HL-60 (cell line): Measurements from ENCODE around the gene TMEM252.
A peak's percentile ranks its signal among the peaks of the same experiment; 100 is the strongest.

Source experiments
- DNase-seq, 2 experiments: peaks; one replicate each; pipeline ENCODE4 v3.0.0-alpha.2; 2010 to 2020; ENCODE audit warnings: low read depth in 1 of 2, low spot score in 1 of 2
- H3K27ac ChIP-seq: fragments of 250-450 bp; sonication (Bioruptor Pico); replicated peaks from 2 replicates; pipeline ENCODE4 v1.5.1; 2020; ENCODE audit warnings: mild to moderate bottlenecking, moderate library complexity
- H3K27me3 ChIP-seq: fragments of 250-450 bp; sonication (Bioruptor Pico); 2 replicates; pipeline ENCODE4 v1.5.1; 2021; ENCODE audit warnings: mild to moderate bottlenecking, moderate library complexity; ENCODE audit not compliant: insufficient read depth, poor library complexity, severe bottlenecking
- H3K4me3 ChIP-seq: replicated peaks from 2 replicates; pipeline ENCODE4 v1.5.1; 2011; ENCODE audit warnings: mild to moderate bottlenecking, control low read depth, low read length; ENCODE audit not compliant: insufficient read depth
- CTCF ChIP-seq: IDR thresholded peaks from one replicate; pipeline ENCODE4 v1.5.1; 2011; ENCODE audit warnings: low read length, control low read depth, inconsistent platforms; ENCODE audit not compliant: insufficient read depth
- GABPA ChIP-seq: IDR thresholded peaks from 2 replicates; pipeline ENCODE4 v1.6.1; 2012; ENCODE audit warnings: low read depth
- POLR2AphosphoS5 ChIP-seq: IDR thresholded peaks from 2 replicates; pipeline ENCODE4 v1.6.1; 2012; ENCODE audit warnings: low read depth
- REST ChIP-seq: IDR thresholded peaks from 2 replicates; pipeline ENCODE4 v1.6.1; 2012; ENCODE audit warnings: low read depth; ENCODE audit not compliant: insufficient replicate concordance
- SPI1 ChIP-seq: IDR thresholded peaks from 2 replicates; pipeline ENCODE4 v1.6.1; 2012; ENCODE audit warnings: low read depth, mild to moderate bottlenecking, borderline replicate concordance

TMEM252 gene

GRCh38 chr9:68555437-68556150 is 14.9 kb upstream of the TMEM252 start:
- Histone ChIP-seq H3K4me3 (no peak overlapping the region), H3K27me3 (no peaks in the 10 kb centered on the region), H3K27ac (no peak overlapping the region)
- no peak for DNase-seq
- no peak for TF ChIP-seq REST
- TF ChIP-seq SPI1, result no peak
- TF ChIP-seq CTCF, result no peak
- TF ChIP-seq GABPA, result no peak
- no peak for TF ChIP-seq POLR2AphosphoS5

GRCh38 chr9:68552700-68553476 is 12.2 kb upstream of the TMEM252 start:
- no peak for TF ChIP-seq REST
- TF ChIP-seq POLR2AphosphoS5, result no peak
- no peak for TF ChIP-seq CTCF
- no peak for TF ChIP-seq SPI1
- no peak for TF ChIP-seq GABPA
- DNase-seq, result no peak
- H3K27ac ChIP-seq, result no peak overlapping the region
- no peaks in the 10 kb centered on the region for H3K27me3 ChIP-seq
- H3K4me3 ChIP-seq, result no peak overlapping the region

- TF ChIP-seq SPI1 (no peak), GABPA (no peak), REST (no peak), CTCF (no peak), POLR2AphosphoS5 (no peak)
- peak in 1 of 2 experiments; percentile 43 for DNase-seq
- H3K27ac ChIP-seq, result peak overlapping the region; percentile 43
- no peaks in the 10 kb centered on the region for H3K27me3 ChIP-seq
- H3K4me3 ChIP-seq, result no peak overlapping the region
Measured at GRCh38 chr9:68551191-68551590, 10.5 kb upstream of the TMEM252 start.
